DMS79 (cell line): Measurements from ENCODE around the gene ADCY6.

Experiments used
- DNase-seq: peaks from one replicate; lab custom pipeline; 2025; lab: John Stamatoyannopoulos, UW

The ADCY6 gene

GRCh38 chr12:48788854-48789775 is at the start of gene ADCY6:
TSS of gene ADCY6 (minus strand) at chr12:48789089. CDS start at chr12:48783434, 5,655 bp downstream.
- DNase-seq, result peak; percentile 33

- DNase-seq, result no peak
These were observed 49.2 kb upstream of the ADCY6 start for GRCh38 chr12:48838048-48838447.

- DNase-seq, result no peak
These were observed 43.6 kb upstream of the ADCY6 start for GRCh38 chr12:48832321-48833060.

- DNase-seq, result no peak
These were observed 42.4 kb upstream of the ADCY6 start for GRCh38 chr12:48831257-48831656.

GRCh38 chr12:48828841-48829575 is 40.1 kb upstream of the ADCY6 start:
- no peak for DNase-seq

- no peak for DNase-seq
These were observed 39.4 kb upstream of the ADCY6 start for GRCh38 chr12:48828293-48828692.

GRCh38 chr12:48827513-48828096 is 38.7 kb upstream of the ADCY6 start:
- no peak for DNase-seq

- no peak for DNase-seq
These were observed 38.1 kb upstream of the ADCY6 start for GRCh38 chr12:48827026-48827425.

- DNase-seq, result no peak
These were observed 37.4 kb upstream of the ADCY6 start for GRCh38 chr12:48826209-48826855.

GRCh38 chr12:48824905-48825304 is 36.0 kb upstream of the ADCY6 start:
- DNase-seq, result no peak

GRCh38 chr12:48824112-48824511 is 35.2 kb upstream of the ADCY6 start:
- no peak for DNase-seq

- no peak for DNase-seq
These were observed 34.4 kb upstream of the ADCY6 start for GRCh38 chr12:48823281-48823680.

- DNase-seq, result no peak
These were observed 33.8 kb upstream of the ADCY6 start for GRCh38 chr12:48822711-48823110.

- no peak for DNase-seq
These were observed 33.2 kb upstream of the ADCY6 start for GRCh38 chr12:48822139-48822538.

- DNase-seq, result no peak
These were observed 31.3 kb upstream of the ADCY6 start for GRCh38 chr12:48819986-48820725.

- peak; percentile 63 for DNase-seq
These were observed 30.1 kb upstream of the ADCY6 start for GRCh38 chr12:48818831-48819590.

- peak; percentile 86 for DNase-seq
These were observed 29.3 kb upstream of the ADCY6 start, which contains the start of gene CACNB3 for GRCh38 chr12:48817873-48818830. TSS of gene CACNB3 (plus strand) at chr12:48818496. CDS start at chr12:48818930, 434 bp downstream.

- DNase-seq, result peak; percentile 59
These were observed 27.4 kb upstream of the ADCY6 start for GRCh38 chr12:48816143-48816854.
